Measurements from ENCODE around the gene TEX9.
"Not testable (repeated sequence)": the region's sequence is repeated elsewhere in the genome, so short reads cannot be mapped to it uniquely, and the experiment has no call there.

TEX9 gene

DNA sequence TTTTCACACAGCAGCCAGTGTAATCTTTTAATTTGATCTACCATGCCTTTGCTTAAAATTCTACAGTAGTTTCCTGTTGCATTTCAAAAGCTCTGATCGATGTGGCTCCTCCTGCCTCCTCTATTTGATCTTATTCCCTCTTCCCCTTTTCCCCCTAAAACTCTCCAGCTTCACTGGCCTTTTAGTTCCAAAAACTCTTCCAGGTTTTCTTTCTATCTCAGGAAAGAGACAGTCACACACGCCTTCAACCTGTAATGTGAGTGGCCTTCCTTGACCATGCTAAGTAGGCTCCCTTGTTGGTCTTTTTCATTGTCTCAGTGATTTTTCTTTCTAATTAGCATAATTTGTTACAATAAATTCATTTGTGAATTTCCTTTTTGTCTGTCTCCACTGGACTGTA, 985 bp downstream of the TEX9 start:
- no peak for DNase-seq (ENCODE audit: low read depth)

DNA sequence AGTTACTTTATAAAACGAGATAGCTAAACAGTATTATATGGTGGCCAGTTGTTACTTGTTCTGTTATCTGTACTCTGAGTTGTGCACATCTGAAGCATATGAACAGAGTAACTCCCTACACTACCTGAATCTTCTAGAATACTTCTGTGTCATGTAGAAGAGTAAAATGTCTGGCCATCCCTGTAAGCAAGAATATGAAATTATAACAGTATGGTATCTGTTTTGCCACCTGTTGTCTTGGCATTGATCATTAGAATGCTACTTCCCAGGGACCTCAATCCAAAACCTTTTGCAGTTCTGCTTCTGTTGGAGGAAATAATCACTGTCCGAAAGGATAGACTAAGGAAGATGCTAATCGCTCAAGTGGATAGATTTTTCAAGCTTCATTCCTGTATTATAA, 1.9 kb downstream of the TEX9 start:
- DNase-seq (ENCODE audit: low read depth): no peak

DNA sequence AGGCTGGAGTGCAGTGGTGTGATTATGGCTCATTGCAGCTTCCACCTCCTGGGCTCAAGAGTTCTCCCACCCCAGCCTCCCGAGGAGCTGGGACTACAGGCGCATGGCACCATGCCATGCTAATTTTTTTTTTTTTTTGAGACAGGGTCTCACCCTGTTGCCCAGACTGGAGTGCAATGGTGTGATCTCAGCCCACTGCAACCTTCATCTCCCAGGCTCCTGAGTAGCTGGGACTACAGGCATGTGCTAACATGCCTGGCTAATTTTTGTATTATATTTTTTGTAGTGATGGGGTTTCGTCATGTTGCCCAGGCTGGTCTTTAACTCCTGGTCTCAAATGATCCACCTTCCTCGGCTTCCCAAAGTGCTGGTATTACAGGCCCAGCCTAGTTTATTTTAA, 4.0 kb downstream of the TEX9 start:
- no peak for DNase-seq (ENCODE audit: low read depth)

DNA sequence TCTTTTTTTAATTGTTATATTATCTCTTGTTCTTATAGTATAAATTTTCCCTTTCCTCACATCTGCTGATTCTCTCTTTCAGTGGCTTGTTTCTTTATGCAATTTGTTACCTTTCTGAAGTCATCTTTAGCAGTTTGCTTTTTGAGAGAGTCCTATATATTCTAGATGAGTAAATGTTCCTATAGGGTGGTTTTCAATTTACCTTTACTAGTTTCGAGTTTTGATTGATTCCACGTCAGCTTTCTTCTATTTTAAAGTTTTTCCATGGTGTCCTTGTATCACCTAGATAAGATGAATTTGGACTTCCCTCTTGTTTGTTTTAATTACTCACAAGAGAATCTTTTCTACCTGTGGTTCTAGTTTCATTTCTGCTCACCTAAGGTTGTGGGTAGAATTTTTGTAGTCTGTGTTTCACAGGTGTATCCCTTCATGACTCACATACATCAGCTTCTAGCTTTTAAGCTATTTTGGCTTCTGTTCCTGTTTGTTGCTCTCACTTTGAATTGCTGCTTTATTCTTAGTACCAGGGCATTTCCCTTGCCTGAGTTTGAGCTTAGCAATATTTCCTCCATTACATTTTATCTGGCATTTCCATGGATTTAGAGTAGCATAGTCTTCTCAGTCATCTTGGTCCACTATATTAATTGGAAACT, 6.4 kb downstream of the TEX9 start:
- DNase-seq (ENCODE audit: low read depth): no peak

DNA sequence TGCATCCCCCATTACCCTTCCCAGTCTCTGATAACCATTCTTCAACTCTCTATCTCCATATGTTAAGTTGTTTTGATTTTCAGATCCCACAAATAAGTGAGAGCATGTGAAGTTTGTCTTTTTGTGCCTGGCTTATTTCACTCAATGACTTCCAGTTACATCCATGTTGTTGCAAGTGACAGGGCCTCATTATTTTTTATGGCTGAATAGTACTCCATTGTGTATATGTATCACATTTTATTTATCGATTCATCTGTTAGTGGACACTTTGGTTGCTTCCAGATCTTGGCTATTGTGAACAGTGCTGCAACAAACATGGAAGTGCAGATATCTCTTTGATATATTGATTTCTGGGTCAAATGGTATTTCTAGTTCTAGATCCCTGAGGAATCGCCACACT, 9.5 kb downstream of the TEX9 start:
- not testable (repeated sequence) for DNase-seq (ENCODE audit: low read depth)

DNA sequence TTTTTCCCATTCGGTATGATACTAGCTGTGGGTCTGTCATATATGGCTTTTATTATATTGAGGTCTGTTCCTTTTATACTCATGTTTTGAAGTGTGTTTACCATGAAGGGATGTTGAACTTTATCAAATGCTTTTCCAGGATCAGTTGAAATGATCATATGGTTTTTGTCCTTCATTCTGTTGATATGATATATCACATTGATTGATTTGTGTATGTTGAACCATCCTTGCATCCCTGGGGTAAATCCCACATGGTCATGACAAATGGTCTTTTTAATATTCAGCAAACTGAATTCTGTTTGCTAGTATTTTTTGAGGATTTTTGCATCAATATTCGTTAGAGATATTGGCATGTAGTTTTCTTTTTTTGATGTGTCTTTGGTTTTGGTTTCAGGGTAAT, 12.6 kb downstream of the TEX9 start:
- not testable (repeated sequence) for DNase-seq (ENCODE audit: low read depth)

DNA sequence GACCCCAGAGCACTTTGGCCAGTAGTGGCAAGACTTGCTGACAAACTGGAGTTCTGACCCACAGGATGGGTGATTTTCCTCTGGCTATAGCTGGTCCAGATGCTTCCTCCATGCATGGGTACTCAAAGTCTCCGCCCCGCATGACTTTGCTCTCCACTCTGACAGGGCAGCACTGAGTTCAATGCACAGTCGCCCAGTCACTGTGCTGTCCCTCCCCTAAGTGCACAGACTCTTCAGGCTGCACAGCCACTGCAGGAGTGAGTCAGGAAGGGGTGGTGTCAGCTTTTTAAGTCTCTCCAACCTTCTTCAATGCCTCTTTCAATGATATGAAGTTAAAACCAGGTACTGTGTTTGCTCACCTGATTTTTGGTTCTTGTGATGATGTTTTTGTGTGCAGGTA, 17.8 kb downstream of the TEX9 start:
- DNase-seq (ENCODE audit: low read depth): no peak

DNA sequence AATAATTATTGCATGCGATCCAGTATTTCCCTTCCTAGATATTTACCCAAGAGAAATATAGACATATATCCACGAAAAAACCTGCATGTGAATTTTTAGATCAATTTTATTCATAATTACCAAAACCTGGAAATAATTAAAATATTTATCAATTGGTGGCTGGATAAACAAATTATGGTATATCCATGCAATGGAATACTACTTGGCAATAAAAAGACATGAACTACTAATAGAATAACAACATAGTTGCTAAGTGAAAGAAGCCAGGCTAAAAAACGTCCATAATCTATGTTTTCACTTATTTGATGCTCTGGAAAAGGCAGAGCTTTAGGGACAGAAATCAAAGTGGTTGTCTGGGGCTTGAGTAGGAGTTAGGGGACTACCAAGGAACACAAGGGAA, 20.7 kb downstream of the TEX9 start:
- no peak for DNase-seq (ENCODE audit: low read depth)

DNA sequence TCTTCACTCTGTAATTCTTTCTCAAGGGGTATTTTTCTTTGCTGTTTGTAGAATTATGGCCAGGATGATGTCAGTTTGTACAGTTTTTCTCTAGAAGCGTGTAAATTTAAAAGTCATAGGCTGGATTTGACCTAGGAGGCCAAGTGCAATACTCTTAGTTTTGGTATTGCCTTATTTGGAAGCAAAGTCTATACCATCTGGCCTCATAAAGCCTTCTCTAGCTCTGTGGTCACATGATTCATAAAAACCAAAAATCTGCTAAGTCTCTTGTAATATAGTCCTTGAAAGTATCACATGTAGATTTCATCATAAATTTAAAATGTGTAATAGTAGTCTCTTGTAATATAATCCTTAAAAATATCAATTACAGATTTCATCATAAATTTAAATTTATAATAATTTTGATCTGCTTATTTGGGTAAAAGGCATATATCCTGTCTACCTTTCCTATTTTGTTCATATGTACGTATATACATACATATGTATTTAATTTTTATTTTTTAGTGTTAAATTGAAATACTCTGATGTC, 25.6 kb downstream of the TEX9 start:
- DNase-seq (ENCODE audit: low read depth): no peak

DNA sequence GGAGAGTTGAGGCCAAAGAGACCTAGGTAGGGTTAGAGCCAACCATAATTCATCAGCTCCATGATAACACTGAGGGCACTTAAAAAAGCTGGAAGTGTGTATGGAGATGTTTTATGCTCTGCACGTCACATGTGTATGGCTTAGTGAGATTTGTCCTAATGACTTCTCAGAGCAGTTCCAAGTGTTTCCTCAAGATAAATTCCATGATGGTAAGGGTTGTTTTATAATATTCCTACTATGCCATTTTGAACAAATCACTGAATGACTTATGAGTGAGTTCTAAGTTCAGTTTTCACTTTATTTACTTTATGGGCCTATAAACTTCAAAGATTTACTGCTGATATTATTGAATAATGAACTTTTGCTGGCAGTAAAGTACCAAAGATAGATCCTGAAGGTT, 28.1 kb downstream of the TEX9 start:
- no peak for DNase-seq (ENCODE audit: low read depth)

DNA sequence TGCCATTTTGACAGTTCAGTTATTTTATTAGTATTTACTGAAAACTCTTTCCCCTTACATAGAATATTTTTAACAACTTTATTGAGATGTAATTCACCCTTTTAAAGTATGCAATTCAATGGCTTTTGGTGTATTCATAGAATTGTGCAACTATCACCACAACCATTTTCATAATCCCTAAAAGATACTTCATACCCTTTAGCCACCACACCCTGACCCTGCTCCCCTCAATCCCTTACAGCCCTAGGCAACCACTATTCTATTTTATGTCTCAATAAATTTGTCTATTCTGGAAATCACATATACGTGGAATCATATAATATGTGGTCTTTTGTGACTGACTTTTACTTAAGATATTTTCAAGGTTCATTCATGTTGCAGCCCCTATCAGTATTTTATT, 29.7 kb downstream of the TEX9 start:
- DNase-seq (ENCODE audit: low read depth): no peak

DNA sequence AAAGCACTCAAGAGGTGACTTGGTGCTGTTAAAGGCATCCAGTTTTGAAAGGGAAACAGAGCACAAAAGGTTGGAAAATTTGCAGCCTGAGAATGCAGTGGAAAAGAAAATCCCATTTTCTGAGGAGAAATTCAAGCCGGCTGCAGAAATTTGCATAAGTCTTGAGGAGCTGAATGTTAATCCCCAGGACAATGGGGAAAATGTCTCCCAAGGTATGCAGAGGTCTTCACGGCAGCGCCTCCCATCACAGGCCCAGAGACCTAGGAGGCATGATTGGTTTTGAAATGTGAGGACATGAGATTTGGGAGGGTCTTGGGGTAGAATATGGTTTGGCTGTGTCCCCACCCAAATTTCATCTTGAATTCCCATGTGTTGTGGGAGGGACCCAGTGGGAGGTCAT, 32.1 kb downstream of the TEX9 start:
- DNase-seq (ENCODE audit: low read depth): not testable (repeated sequence)

DNA sequence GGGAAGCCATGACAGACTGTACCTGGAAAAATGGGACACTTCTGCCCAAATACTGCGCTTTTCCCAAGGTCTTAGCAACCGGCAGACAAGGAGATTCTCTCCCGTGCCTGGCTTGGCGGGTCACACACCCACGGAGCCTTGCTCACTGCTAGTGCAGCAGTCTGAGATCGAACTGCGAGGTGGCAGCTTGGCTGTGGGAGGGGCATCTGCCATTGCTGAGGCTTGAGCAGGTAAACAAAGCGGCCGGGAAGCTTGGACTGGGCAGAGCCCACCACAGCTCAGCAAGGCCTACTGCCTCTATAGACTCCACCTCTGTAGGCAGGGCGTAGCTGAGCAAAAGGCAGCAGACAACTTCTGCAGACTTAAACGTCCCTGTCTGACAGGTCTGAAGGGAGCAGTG, 34.0 kb downstream of the TEX9 start:
- not testable (repeated sequence) for DNase-seq (ENCODE audit: low read depth)

DNA sequence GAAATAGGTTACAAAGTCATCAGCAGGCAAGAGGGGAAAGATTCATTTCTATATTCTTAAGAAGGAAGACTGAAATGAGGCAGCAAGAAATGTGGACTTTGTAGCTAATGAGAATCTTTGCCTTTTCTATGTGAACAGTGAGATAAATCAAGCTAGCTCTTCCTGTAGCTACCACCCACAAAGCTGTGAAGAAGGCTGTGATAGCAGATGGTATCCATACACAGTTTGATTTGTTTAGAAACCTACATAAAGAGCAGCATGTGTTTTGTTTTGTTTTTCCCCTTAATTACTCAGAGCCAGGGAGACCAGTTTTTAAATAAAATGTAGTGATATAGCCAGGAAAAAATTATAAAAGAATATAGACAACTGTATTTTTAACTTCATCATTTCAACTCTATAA, 45.5 kb downstream of the TEX9 start:
- DNase-seq (ENCODE audit: low read depth): no peak

DNA sequence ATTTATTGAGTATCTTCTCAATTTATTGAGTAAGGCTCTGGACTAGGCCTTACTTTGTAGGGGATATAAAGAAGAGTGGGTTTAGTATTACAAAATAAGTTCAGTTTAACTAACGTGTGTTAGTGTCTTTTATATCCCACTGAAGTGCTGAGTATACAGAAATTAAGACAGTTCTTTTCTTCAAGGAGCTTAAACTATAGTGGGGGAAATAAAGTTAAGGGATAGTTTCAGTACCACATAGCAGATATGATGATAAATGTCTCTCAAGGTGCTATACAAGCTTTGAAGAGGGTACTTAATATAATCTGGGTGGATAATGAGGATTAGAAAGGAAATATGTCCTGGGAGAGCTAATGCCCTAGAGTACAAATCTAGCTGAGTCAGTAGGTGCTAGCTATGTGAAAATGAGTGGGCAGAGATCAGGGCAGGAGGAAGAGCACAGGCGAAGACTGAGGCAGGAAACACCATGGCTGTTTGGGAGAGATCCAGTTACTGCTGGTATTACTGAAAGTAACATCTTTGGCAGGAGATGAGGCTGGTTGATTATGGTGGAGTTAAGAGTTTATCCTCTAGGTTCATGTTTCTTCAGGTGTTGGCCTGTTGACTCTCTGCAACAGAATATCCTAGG, 46.0 kb downstream of the TEX9 start:
- DNase-seq (ENCODE audit: low read depth): no peak

DNA sequence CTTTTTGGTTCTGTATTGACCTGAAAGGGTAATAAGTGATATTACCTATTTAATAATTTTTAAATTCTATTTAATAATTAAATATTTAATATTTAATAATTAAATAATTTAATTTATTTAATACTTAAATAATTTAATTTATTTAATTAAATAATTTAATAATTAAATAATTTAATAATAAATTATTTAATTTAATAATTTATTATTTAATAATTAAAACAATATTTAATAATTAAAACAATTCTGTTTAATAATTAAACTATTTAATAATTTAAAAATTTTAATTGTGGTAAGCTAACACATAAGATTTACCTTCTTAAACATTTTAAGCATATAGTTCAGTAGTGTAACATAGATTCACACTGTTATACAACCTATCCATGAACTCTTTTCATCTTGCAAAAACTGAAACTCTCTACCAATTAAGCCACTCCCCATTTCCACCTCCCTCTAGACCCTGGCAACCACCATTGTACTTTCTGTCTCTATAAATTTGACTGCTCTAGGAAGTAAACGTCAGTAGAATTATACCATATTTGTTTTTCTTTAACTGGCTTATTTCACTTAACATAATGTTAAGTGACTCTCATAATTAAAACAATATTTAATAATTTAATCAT, 48.0 kb downstream of the TEX9 start:
- not testable (repeated sequence) for DNase-seq (ENCODE audit: low read depth)

DNA sequence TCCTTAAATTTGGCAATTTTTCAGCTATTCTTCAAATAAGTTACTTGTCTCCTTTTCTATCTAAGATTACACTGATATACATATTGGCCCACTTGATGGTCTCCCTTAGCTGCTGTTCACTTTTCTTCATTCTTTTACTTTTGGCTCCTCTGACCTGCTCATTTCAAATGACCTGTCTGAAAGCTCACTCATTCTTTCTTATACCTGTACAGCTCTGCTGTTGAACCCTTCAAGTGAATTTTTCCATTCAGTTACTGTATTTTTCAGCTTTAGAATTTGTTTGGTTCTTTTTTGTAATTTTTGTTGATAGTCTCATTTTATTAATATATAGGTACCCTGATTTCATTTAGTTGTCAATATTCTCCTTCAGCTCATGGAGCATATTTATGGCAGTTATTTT, 60.0 kb downstream of the TEX9 start:
- DNase-seq (ENCODE audit: low read depth): no peak

DNA sequence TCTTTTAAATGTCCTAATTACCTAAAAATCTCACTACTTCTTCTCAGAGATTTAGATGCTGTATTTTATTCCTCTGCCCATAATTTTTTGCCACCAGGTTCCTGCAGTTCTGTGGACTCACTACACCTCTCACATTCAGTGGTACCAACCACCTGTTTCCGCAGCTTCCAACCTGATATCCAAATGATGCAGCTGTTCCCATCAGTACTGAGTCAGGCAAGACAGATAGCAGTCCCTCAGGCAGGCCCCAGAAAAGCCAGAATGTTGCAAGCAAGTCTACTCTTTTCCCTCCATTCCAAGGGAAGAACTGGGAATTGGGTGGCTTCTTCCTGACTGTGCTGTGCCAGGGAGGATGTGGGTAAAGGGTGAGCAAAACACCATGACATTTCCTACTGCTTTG, 60.8 kb downstream of the TEX9 start:
- DNase-seq (ENCODE audit: low read depth): no peak

DNA sequence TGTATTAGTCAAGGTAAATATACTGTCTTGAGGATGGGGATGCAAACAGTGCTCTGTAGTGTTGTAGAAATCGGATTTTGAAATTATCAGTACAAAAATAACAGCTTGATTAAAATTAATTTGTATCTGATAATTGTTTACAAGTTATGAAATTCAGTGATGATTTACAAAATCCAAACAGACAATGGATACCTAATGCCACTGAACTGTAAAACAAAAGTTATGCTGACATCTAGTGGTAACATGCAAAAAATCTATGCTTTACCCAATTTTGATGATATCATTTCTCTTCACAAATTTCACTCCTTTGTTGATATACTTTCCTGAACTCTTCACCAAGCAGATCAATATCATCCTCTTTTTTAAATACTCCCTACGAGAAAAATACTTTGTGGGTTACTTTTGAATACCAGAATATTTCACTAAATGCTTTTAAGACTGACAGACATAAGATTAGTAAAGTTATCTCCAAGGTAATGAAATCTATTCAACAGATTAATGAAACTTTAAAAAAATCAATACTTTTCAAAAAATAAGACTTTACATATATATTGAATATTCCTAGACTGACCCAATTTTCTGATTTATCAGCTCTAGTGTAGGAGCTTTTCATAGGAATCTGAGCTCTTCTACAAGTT, 63.7 kb downstream of the TEX9 start:
- DNase-seq (ENCODE audit: low read depth): no peak

DNA sequence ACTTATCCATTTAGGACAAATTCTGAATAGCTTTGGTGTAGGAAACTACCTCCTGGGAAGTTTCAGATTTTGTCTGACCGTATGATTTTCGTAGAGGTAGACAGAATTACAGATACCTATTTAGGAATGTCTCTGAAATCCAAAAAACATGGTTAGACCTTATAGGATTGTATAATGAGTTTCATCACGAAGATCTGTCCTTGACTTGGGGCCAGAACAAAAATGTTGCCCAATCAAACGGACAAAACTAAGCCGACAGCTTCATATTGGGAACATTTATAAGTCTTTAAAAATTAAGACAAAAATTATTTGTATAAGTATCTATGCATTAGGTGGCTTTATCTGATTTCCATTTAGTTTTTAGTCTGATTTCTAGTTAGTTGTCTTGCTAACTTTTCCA, 67.1 kb downstream of the TEX9 start:
- DNase-seq (ENCODE audit: low read depth): no peak

DNA sequence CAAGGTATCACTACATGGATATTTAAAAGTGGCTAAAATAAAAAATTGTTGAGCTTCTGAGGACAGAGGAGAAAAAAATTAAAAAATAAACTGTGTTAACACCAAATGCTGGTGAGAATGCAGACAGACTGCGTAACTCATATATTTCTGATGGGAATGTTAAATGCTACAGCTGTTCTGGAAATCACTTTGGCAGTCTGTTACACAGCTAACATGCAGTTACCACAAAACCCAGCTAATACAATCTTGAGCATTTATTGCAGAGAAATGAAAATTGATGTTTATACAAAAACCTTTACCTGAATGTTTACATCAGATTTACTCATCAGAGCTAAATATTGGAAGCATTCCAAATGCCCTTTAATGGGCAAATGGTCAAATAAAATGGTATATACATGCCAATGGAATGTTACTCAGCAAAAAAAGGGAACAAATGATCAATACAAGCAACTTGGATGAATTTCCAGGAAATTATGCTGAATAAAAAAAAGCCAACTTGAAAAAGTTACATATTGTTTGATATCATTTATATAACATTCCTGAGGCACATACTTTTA, 75.1 kb downstream of the TEX9 start:
- no peak for DNase-seq (ENCODE audit: low read depth)

DNA sequence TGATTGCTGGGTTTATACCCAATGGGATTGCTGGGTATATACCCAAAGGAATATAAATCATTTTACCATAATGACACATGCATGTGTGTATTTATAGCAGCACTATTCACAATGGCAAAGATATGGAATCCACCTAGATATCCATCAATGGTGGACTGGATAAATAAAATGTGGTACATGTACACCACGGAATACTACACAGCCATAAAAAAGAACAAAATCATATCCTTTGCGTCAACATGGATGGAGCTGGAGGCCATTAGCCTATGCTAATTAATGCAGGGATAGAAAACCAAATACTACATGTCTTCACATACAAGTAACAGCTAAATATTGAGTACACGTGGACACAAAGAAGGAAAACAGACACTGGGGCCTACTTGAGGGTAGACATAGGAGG, 77.1 kb downstream of the TEX9 start:
- no peak for DNase-seq (ENCODE audit: low read depth)

DNA sequence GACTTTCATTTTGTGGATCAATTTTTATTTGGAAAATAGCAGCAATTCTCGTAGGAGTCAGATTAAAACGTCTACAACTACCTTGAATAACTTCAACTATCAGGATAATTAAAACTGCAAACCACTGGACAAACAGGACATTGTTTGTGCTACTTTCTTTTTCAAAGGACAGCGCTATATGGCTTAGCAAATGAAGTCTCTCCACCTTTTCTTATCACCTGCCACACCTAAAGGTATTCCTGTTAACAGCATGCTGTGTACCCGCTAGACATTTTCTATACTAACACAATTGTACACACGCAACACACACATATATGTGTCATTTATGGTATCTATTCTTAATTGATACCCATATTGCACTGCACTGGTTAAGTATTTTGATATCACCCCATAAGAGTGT, 80.5 kb downstream of the TEX9 start:
- no peak for DNase-seq (ENCODE audit: low read depth)
